Ishikawa (cell line): Measurements from ENCODE around the gene BCAP31.

Source experiments
- CEBPB ChIP-seq: IDR thresholded peaks from 2 replicates; pipeline ENCODE4 v1.6.1; 2012
- EP300 ChIP-seq: IDR thresholded peaks from 2 replicates; pipeline ENCODE4 v1.6.1; 2012; ENCODE audit warnings: borderline replicate concordance
- NFIC ChIP-seq: IDR thresholded peaks from 2 replicates; pipeline ENCODE4 v1.6.1; 2012
- TCF12 ChIP-seq: IDR thresholded peaks from 2 replicates; pipeline ENCODE4 v1.6.1; 2012; ENCODE audit warnings: low read depth
- ZBTB7A ChIP-seq: IDR thresholded peaks from 2 replicates; pipeline ENCODE4 v1.6.1; 2012; ENCODE audit warnings: low read depth
- TF ChIP-seq, protein P1 (sequence below): IDR thresholded peaks from 2 replicates; pipeline ENCODE4 v1.6.1; 2012

DNA sequence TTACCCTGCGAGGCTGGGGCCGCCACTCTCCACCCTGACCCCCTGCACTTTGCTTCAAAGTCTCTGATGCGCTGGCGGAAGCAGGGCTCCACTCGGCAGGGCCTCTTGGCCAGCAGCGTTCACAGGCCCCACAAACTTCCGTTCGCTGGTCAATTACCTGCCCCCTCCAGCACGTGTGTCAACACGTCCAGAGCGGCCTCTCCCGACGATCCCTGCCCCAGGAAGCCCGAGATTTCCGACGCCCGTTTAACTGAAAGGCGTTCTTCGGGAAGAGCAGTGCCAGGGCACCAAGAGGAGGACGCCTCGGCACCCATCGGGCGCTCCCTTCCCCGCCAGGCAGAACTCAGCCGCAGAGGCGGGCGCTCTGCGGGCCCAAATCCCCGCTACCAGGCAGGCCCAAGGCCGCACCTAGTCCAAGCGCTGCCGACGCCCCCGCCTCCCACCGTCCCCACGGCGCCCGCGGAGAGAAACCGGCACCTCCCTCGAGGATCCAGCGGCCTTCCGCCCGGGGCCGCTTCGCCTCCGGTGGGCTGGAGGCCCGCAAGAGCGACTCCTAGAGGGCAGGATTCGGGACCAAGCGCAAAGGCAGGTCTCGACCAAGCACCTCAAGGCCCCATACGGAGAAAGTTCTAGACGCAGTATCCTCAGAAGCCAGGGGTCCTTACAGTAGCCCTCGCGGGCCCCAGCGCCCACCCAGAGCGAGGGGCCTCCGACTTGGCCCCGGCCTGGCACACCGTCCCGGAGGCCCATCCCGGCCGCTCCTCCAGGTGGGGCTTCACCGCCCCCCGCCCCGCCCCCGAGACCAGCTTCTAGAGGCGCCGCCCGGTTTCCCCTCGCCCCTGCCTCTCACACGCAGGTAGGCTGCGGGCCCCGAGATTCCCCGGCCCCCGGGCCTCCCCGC, 586 bp downstream of the BCAP31 start:
- TF ChIP-seq EP300 = no peak
- TF ChIP-seq CEBPB = no peak
- no peak for TF ChIP-seq TCF12
- TF ChIP-seq, protein P1, sequence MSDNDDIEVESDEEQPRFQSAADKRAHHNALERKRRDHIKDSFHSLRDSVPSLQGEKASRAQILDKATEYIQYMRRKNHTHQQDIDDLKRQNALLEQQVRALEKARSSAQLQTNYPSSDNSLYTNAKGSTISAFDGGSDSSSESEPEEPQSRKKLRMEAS = peak; percentile 66
- peak; percentile 43; the same call in 1 of the 2 replicates for TF ChIP-seq ZBTB7A
- TF ChIP-seq NFIC = no peak
